SK-N-MC (cell line): ENCODE results near the gene DOCK10.
"Not testable (repeated sequence)": the region's sequence is repeated elsewhere in the genome, so short reads cannot be mapped to it uniquely, and the experiment has no call there.

ENCODE experiments used
- DNase-seq: peaks from one replicate; pipeline ENCODE4 v3.0.0-alpha.2; 2011; ENCODE audit warnings: low read depth, low spot score
- H3K27ac ChIP-seq: fragments of 200-600 bp; sonication (generic); 2 replicates; pipeline ENCODE4 v1.5.1; 2016; ENCODE audit warnings: mixed run types
- H3K36me3 ChIP-seq: fragments of 200-600 bp; sonication (generic); 2 replicates; pipeline ENCODE4 v1.6.1; 2017; ENCODE audit warnings: antibody characterized with exemption, low read length, mixed read lengths; ENCODE audit not compliant: insufficient read depth
- H3K4me3 ChIP-seq: fragments of 200-600 bp; sonication (generic); 2 replicates; pipeline ENCODE4 v1.5.1; 2016
- H3K9ac ChIP-seq: fragments of 200-600 bp; sonication (generic); 2 replicates; pipeline ENCODE4 v1.8.0; 2017; ENCODE audit warnings: mixed run types, mixed read lengths; ENCODE audit not compliant: insufficient read length
- H3K9me3 ChIP-seq: fragments of 200-600 bp; sonication (generic); 2 replicates; pipeline ENCODE4 v1.6.1; 2017; ENCODE audit warnings: low read depth, mild to moderate bottlenecking, antibody characterized with exemption, low read length, moderate library complexity, mixed read lengths
- EZH2 ChIP-seq: fragments of 200-600 bp; sonication (generic); IDR thresholded peaks from one replicate; pipeline ENCODE4 v1.6.1; 2017; ENCODE audit warnings: antibody characterized with exemption
- FOXP2 ChIP-seq: optimal IDR thresholded peaks from 2 replicates; pipeline ENCODE3; 2011; ENCODE audit warnings: mild to moderate bottlenecking, moderate library complexity; ENCODE audit not compliant: insufficient read depth; ENCODE audit errors: extremely low read length, control extremely low read depth
- POLR2AphosphoS5 ChIP-seq: IDR thresholded peaks from 2 replicates; pipeline ENCODE4 v1.6.1; 2012; ENCODE audit warnings: mild to moderate bottlenecking, low read depth, low read length, borderline replicate concordance

The DOCK10 gene

DNA sequence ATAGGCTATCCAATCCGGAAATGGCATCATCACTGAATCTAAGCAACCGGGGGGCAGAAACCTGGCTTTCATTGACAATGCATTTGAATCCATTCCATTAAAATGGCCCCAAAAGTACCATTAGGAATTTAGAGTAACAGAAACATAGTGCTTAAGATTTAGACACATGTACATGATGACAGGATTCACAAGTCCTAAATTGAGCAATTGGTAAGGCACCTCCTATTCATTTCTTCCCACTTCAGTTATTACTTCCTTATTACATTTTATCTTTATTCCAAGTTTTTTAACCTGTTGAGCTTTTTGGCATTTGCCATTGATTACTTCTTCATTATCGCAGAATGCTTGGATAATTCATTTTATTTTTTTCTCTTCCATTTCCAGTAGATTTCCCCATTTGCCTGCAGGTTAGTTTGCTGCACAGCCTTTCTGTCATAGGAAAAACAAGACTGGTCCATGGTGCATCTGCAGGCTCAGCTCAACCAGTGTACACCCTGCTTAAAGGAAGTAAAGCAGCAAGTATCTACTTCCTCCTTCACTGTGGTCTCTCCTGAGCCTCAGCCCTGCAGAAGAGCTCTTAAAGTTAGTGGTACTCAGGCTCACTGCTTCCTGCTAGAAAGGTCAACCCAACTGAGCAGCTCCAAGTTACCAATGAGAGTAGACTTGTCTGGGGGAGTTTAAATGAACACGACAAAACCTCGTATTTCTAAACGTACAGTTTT is 89.2 kb downstream of the DOCK10 start:
- no peak overlapping the region for H3K27ac ChIP-seq
- no peaks in the 10 kb centered on the region for H3K9me3 ChIP-seq
- no peak for DNase-seq
- no peaks in the 10 kb centered on the region for H3K36me3 ChIP-seq
- TF ChIP-seq POLR2AphosphoS5 (no peak), EZH2 (no peak), FOXP2 (no peak)
- H3K4me3 ChIP-seq, result no peak overlapping the region
- no peak overlapping the region for H3K9ac ChIP-seq

DNA sequence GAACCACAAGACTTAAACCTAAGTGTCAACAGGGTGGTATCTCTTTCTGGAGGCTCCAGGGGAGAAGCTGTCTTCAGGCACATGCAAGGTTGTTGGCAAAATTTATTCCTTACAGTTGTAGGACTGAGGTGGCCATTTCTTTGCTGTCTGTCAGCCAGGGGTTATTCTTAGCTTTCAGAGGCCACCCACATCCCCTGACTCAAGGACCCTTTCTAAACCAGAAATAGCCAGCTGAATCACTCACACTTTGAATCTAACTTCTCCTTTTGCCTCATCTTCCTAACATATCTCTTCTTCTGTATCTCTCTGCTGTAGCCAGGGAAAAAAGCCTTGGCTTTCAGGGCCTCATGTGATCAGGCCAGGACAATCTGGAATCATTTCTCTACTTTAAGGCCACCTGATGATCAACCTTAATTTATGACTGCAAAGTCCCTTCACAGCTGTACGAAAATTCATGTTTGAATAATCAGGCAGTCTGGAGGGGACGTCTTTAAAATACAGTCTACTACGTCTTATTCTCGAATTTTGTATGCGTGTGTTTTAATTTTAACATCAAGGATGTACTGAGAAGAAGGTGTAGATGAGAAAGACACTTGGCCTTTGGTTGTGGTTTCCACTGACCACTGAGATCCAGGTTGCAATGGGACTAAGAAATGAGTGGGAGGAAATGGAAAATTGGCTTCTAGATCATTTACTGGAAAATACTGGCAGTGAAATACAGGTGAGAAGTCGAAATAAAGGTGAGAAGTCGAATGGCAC is 90.4 kb downstream of the DOCK10 start:
- no peak for DNase-seq
- Histone ChIP-seq H3K27ac (no peak overlapping the region), H3K4me3 (no peak overlapping the region), H3K9me3 (no peaks in the 10 kb centered on the region), H3K9ac (no peak overlapping the region), H3K36me3 (no peaks in the 10 kb centered on the region)
- no peak for TF ChIP-seq EZH2
- no peak for TF ChIP-seq POLR2AphosphoS5
- no peak for TF ChIP-seq FOXP2

DNA sequence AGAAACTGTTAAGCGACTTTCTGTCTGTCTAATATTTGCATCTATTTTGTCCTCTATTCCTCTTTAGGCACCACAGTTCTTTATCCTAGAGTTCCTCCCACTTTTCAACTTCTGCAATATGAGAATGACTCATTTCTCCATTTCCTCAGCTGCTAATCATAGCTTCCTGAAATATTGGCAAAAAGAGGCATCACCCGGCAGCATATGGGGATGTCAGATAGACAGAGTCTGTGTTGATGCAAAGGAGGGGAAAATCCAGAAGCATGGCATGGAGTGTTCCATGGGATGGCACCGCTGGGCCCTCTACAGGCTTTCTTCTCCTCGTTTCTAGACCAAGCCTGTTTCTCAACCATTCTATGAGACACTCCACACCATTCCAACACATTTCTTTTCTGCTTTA is 93.4 kb downstream of the DOCK10 start:
- Histone ChIP-seq H3K4me3 (no peak overlapping the region), H3K9me3 (no peaks in the 10 kb centered on the region), H3K36me3 (no peaks in the 10 kb centered on the region), H3K9ac (no peak overlapping the region), H3K27ac (no peak overlapping the region)
- TF ChIP-seq FOXP2, result no peak
- no peak for DNase-seq

DNA sequence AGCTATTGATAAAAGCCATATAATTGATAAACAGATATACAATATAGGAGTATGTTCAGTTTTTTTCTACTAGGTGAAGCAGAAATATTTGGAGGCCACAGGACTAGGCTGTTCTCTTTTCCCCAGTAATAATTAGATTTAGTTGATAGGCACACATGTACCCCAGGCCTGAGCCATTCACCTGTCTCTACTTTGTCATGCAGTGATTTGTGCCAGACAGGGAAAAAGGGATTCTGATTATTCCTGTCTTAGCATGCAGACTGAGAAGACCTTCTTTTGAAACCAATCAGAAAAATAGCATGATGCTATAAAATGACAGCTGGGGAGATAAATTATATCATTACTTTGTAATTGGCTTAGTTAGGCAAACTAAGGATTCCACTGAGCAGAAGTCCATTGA is 94.3 kb downstream of the DOCK10 start:
- H3K36me3 ChIP-seq, result no peaks in the 10 kb centered on the region
- no peaks in the 10 kb centered on the region for H3K9me3 ChIP-seq
- no peak for DNase-seq
- no peak overlapping the region for H3K27ac ChIP-seq
- no peak overlapping the region for H3K9ac ChIP-seq
- no peak for TF ChIP-seq EZH2
- H3K4me3 ChIP-seq, result no peak overlapping the region

DNA sequence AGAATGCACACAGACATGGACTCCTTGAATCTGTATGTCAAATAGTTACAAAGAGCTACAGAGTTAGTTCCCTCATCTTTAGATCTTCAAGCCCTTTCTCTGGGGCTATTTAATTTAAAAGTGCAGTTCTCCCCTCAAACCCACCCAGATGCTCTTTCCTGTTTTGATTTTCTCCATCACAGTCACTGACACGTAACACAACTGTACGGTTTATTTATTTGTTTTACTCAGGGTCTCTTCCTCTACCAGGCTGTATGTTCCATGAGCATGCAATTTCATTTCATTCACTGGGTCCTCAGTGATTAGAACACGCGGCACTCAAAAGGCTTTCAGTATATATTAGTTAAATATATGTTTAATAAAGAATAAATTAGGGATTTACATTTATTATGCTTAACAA is 94.7 kb downstream of the DOCK10 start:
- Histone ChIP-seq H3K27ac (no peak overlapping the region), H3K9me3 (no peaks in the 10 kb centered on the region), H3K36me3 (no peaks in the 10 kb centered on the region), H3K9ac (no peak overlapping the region), H3K4me3 (no peak overlapping the region)
- TF ChIP-seq FOXP2 (no peak), POLR2AphosphoS5 (no peak), EZH2 (no peak)
- no peak for DNase-seq

DNA sequence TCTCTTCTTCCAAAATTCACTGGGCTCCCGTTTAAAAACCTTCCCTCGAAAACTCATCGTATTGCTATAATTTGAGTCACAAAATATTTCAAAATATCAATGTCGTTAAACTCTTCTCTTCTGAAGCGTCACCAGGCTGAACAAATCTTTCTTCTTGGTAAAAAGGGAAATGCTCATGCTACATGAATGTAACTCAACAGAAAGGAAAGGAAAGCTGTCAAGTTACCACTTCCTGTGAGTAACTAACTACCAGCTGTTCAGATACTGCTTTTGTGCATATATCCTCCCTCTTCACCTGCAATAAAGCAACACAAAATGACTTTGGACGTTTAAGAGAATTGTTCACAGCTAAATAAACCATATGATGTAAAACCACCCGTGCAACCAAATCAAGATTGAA is 95.4 kb downstream of the DOCK10 start:
- H3K27ac ChIP-seq, result no peak overlapping the region
- no peak overlapping the region for H3K9ac ChIP-seq
- no peaks in the 10 kb centered on the region for H3K36me3 ChIP-seq
- no peak for TF ChIP-seq EZH2
- no peak for TF ChIP-seq FOXP2
- no peak for TF ChIP-seq POLR2AphosphoS5
- no peak for DNase-seq
- H3K4me3 ChIP-seq, result no peak overlapping the region
- no peaks in the 10 kb centered on the region for H3K9me3 ChIP-seq

DNA sequence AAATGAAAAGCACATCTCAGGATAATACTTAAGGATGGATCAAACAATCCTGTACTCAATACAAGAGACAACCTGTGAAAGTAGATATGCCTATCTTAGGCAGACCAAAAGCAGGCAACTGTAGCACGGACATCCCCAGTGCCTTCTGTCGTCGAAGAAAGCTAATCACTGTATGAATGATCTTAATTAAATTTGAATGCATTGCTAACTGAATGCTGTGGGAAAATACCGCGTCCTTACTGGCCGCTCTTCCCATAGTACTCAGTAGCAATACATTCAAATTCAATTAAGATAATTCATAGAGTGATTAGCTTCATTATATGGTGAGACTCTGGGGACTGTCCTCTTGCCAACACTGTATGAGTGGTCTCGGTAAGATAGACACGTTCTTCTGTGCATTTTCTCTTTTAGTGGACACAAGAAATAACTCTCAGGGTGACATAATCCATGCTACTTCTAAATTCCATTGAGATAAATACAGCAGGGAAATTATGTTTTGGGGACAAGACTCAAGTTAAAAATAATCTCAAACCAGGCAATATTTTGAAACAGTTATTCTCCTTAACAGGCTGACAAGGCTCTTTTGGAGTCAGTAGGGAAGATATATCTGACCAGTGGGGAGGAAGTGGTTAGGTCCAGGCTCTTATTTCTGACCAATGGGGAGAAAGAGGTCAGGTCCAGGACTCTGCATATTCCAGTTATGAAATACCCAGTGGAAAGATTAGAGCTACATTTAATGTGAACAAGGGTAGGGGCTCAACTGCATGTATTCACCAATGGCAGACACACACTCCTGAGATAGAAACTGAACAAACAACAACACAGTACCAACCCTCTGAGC is 97.3 kb downstream of the DOCK10 start:
- H3K36me3 ChIP-seq, result no peaks in the 10 kb centered on the region
- DNase-seq, result no peak
- no peak overlapping the region for H3K9ac ChIP-seq
- no peak overlapping the region for H3K27ac ChIP-seq
- TF ChIP-seq EZH2, result no peak
- no peak for TF ChIP-seq POLR2AphosphoS5
- no peak for TF ChIP-seq FOXP2
- no peaks in the 10 kb centered on the region for H3K9me3 ChIP-seq
- no peak overlapping the region for H3K4me3 ChIP-seq

DNA sequence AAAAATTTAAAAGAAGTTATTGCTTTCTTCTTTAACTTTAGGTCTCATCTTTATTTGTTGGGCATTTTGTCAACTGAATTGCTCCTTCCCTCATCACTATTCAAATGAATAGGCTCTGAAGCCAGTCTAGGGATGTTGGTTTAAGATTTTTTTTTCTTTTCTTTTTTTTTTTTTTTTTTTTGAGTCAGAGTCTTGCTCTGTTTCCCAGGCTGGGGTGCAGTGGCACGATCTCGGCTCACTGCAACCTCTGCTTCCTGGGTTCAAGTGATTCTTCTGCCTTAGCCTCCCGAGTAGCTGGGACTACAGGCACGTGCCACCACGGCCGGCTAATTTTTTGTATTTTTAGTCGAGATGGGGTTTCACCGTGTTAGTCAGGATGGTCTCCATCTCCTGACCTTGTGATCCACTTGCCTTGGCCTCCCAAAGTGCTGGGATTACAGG is 98.6 kb downstream of the DOCK10 start:
- not testable (repeated sequence) for H3K27ac ChIP-seq, H3K9me3 ChIP-seq, H3K4me3 ChIP-seq, DNase-seq, H3K9ac ChIP-seq, H3K36me3 ChIP-seq
